HepG2 (cell line): ENCODE measurements around the gene HOXB6. TPM values are rescaled to one million over a fixed set of nuclear protein-coding genes. Genes with fewer than 3 reads are reported as not detected.

Experiments
- ATAC-seq: fragments of 200-7000 bp; cut with Tn5 transposase; 3 replicates; pipeline ENCODE4 v1.9.1; 2020; ENCODE audit warnings: mild to moderate bottlenecking, moderate library complexity
- BruUV-seq: library from RNA; stranded (reverse); fragments of 400-500 nt; replicated peaks from 2 replicates; lab custom pipeline; 2021; lab: Mats Ljungman, UMichigan
- CTCF ChIA-PET: fragments of 300-600 bp; formaldehyde crosslinking; extraction: SDS; loops from one replicate; lab custom pipeline; 2021; ENCODE audit warnings: low total read pairs, inconsistent platforms, low intra/inter-chr PET ratio; lab: Yijun Ruan, JAX
- POLR2A ChIA-PET: fragments of 350-600 bp; sonication (Branson Sonifier 250); formaldehyde crosslinking; loops from one replicate; lab custom pipeline; 2020; ENCODE audit warnings: antibody characterized with exemption, inconsistent platforms; lab: Yijun Ruan, JAX
- DNase-seq: peaks from one replicate; pipeline ENCODE4 v3.0.0-alpha.2; 2015; ENCODE audit warnings: low spot score
- FAIRE-seq: peaks from 3 replicates; lab custom pipeline; 2011; peaks lifted over from hg19 to GRCh38; lab: Jason Lieb, UNC
- H2AFZ ChIP-seq: one replicate; pipeline ENCODE4 v1.6.1; 2011; ENCODE audit warnings: low read length, inconsistent platforms
- H3K27ac ChIP-seq: fragments of 300-600 bp; 3 replicates; pipeline ENCODE4 v1.8.0; 2011; ENCODE audit warnings: mixed run types, mild to moderate bottlenecking, mixed read lengths, low read length, inconsistent platforms; ENCODE audit not compliant: insufficient read depth; ENCODE audit errors: extremely low read length
- H3K27me3 ChIP-seq, 2 experiments: fragments of 200-600 bp in 1 of 2; 2 replicates in 1 of 2; 3 replicates in 1 of 2; pipeline versions ENCODE4 v1.6.0 to v1.8.0; 2011; ENCODE audit warnings: low read length in 2 of 2, mild to moderate bottlenecking in 2 of 2, moderate library complexity in 2 of 2, inconsistent platforms in 1 of 2; ENCODE audit not compliant: insufficient read depth in 2 of 2, control insufficient read depth in 1 of 2
- H3K36me3 ChIP-seq, 2 experiments: fragments of 200-600 bp in 1 of 2; replicated peaks in 1 of 2; 2 replicates in 1 of 2; 3 replicates in 1 of 2; pipeline versions ENCODE4 v1.5.1 to v1.8.0; 2011; ENCODE audit warnings: low read length in 2 of 2, inconsistent platforms in 1 of 2; ENCODE audit not compliant: insufficient read depth in 2 of 2, control insufficient read depth in 1 of 2
- H3K4me1 ChIP-seq: 2 replicates; pipeline ENCODE4 v1.5.1; 2012; ENCODE audit warnings: low read length, inconsistent platforms; ENCODE audit not compliant: insufficient read depth
- H3K4me2 ChIP-seq: 2 replicates; pipeline ENCODE4 v1.6.0; 2011; ENCODE audit warnings: low read depth, low read length, inconsistent platforms
- H3K4me3 ChIP-seq, 3 experiments: fragments of 200-600 bp in 1 of 3; sonication (generic), shearing (Covaris generic) in 1 of 3; replicated peaks in 1 of 3; 2 replicates each; pipeline ENCODE4 v1.5.1; 2011 to 2016; ENCODE audit warnings: low read length in 3 of 3, inconsistent platforms in 2 of 3, low read depth in 2 of 3, mild to moderate bottlenecking in 2 of 3, control low read depth in 1 of 3, mixed read lengths in 1 of 3; ENCODE audit not compliant: insufficient read depth in 1 of 3
- H3K79me2 ChIP-seq: one replicate; pipeline ENCODE4 v1.6.1; 2011; ENCODE audit warnings: low read length, inconsistent platforms; ENCODE audit not compliant: insufficient read depth
- H3K9ac ChIP-seq: 2 replicates; pipeline ENCODE4 v1.6.0; 2011; ENCODE audit warnings: mild to moderate bottlenecking, low read depth, low read length, inconsistent platforms; ENCODE audit not compliant: insufficient read depth
- H3K9me3 ChIP-seq: 2 replicates; pipeline ENCODE4 v1.5.1; 2012; ENCODE audit warnings: mild to moderate bottlenecking, low read length
- H4K20me1 ChIP-seq: 2 replicates; pipeline ENCODE4 v1.6.0; 2011; ENCODE audit warnings: inconsistent platforms, mild to moderate bottlenecking, low read length, moderate library complexity; ENCODE audit not compliant: insufficient read depth
- MIER2 ChIP-seq: IDR thresholded peaks from 2 replicates; pipeline ENCODE4 v1.6.1; 2016; ENCODE audit warnings: missing biosample characterization, missing genetic modification reagents
- MTF2 ChIP-seq: sonication (generic); formaldehyde crosslinking; IDR thresholded peaks from 2 replicates; pipeline ENCODE4 v1.5.0; 2020; ENCODE audit warnings: missing genetic modification reagents, borderline replicate concordance
- ZFY ChIP-seq: sonication (generic); formaldehyde crosslinking; IDR thresholded peaks from 2 replicates; pipeline ENCODE4 v1.4.0; 2020; ENCODE audit warnings: missing genetic modification reagents
- ZSCAN22 ChIP-seq: sonication (generic); formaldehyde crosslinking; IDR thresholded peaks from 2 replicates; pipeline ENCODE4 v1.4.0; 2020; ENCODE audit warnings: mild to moderate bottlenecking, missing genetic modification reagents
- WGBS: methylation state at CpG from one replicate; pipeline ENCODE4 v1.1.6; 2017; ENCODE audit warnings: low lambda C conversion rate; 5-methylcytosine and 5-hydroxymethylcytosine counted together
- in situ Hi-C: cut with HindIII; loops from 2 replicates; pipeline ENCODE4 v1.10.0; 2017; ENCODE audit warnings: low pct_unique_long_range_greater_than_20kb; ENCODE audit not compliant: extremely low pct_ligation_motif_present
- intact Hi-C: fragments of 100-400 bp; cut with micrococcal nuclease; formaldehyde crosslinking; loops from one replicate; pipeline ENCODE4 v1.10.0; 2022; ENCODE audit not compliant: unreplicated experiment
- polyA plus RNA-seq, 8 experiments: library from polyadenylated mRNA; depleted of rRNA in 3 of 8; stranded (reverse) in 7 of 8; unstranded in 1 of 8; fragments of >200 nt; fragmentation: Illumina TruSeq in 4 of 8; extraction: Trizol in 4 of 8; gene quantifications; 2 replicates each; pipeline versions ENCODE4 v1.2.1 to v1.2.3, GENCODE V29; 2011 to 2016; ENCODE audit warnings: low read depth in 4 of 8, missing spikeins in 1 of 8, mixed read lengths in 1 of 8; ENCODE audit not compliant: insufficient read depth in 1 of 8
- total RNA-seq, 5 experiments: library from RNA; depleted of rRNA; stranded (reverse); fragments of >200 nt; fragmentation: Illumina TruSeq; extraction: Trizol; gene quantifications; 2 replicates each; pipeline ENCODE4 v1.2.3, GENCODE V29; 2016; ENCODE audit warnings: low read depth in 1 of 5
- TF ChIP-seq, protein P1 (sequence below): sonication (generic); formaldehyde crosslinking; IDR thresholded peaks from 2 replicates; pipeline ENCODE4 v1.8.0; 2022; ENCODE audit warnings: mild to moderate bottlenecking, missing genetic modification reagents, moderate library complexity

The HOXB6 gene
- total and polyA plus RNA-seq, 2 of the 13 experiments (the other 11 are each of a cell fraction or from before 2014, with no cell fraction given) = not detected

DNA sequence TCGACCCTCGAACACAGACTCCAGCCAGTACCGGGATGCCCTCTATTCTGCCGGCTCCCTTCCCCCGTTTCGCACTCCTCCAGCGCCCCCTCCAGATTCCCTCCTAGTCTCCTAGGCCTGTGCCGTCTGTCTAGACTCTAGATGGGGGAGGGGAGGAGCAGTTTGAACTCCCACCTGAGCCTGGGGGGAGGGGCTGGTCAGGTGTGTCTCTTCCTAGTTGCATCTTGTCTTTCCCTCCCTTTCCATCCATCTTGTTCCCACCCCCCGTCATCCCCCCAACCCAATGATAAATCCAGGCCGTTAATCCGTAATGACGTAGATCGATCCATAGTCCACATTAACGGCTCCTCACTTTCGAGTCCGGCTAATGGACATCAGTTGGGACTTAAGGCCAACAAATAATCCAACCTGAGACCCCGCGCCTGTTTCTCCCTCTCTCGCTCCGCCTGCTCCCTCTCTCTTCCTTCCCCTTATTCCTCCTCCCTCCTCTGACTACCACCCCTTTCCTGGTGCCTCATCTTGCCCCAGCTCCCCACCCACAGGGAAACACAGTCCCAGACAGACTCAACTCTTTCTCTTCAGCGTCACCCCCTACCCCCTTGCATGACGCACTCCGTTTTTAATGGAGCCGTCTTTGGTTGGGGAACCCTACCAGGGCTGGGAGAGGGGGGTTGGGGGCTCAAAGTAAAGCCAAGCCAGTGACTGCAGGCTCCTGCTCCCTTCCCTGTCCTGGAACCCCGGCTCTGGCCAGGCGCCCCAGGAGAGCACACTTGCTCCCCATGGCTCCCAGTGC, 7.9 kb downstream of the HOXB6 start (continued):
- no peak for TF ChIP-seq MIER2 (CRISPR knock-in tag)

DNA sequence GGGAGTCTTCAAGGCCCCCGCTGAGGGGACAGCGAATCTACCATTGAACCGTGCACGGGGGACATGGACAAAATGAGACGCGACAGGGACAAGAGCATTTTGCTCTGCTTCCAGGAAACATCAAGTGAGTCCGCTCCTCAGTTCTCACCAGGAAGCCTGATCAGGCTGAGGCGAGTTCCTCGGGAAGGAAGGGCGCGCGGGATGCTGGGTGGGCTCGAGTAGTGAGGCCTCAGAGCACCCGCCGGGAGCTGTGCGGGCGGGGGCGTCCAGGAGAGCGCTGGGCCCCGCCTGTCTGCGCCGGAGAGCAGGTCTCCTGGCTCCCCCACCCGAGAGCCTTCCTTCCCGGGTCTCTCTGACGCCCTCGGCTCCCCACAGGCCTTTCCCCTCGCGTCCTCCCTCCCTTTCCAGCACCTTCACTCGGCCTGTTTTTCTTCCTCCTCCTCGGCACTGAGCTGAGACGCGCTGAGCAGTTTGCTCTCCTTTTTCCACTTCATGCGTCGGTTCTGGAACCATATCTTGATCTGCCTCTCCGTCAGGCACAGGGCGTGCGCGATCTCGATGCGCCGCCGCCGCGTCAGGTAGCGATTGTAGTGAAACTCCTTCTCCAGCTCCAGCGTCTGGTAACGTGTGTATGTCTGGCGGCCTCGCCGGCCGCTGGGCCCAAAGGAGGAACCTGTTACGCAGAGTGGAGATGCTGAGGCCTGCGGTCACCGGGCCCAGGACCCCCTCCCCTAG, 8.6 kb downstream of the HOXB6 start:
- no peaks in the 10 kb centered on the region for H3K79me2 ChIP-seq
- in situ Hi-C loops = loop anchor here (5.0 kb wide), 1 partner anchor 444 kb away; no protein-coding TSS in a partner anchor
- no peak overlapping the region for H2AFZ ChIP-seq

More for the DNA sequence above, 8.6 kb downstream of the HOXB6 start:
- ATAC-seq (no peak), FAIRE-seq (no peak), DNase-seq (no peak)
- intact Hi-C loops = no loop called here
- Histone ChIP-seq H3K4me2 (no peak overlapping the region), H3K4me3 (no peak overlapping the region), H3K4me1 (0 out of 2 replicates have a peak, but pooled peaks cover 6% of the 10 kb centered on the region), H3K9ac (no peak overlapping the region), H3K9me3 (no peaks in the 10 kb centered on the region), H3K27ac (no peak overlapping the region), H3K36me3 (no peaks in the 10 kb centered on the region), H3K27me3 (peaks cover 52 to 91% of the 10 kb centered on the region in 2 experiments), H4K20me1 (no peaks in the 10 kb centered on the region)
- CTCF ChIA-PET = no interaction called here
- 16% methylated on average over 45 of the region's 54 CpGs for WGBS
- POLR2A ChIA-PET = no interaction called here
- BruUV-seq = no TSS peak
- TF ChIP-seq, protein P1, sequence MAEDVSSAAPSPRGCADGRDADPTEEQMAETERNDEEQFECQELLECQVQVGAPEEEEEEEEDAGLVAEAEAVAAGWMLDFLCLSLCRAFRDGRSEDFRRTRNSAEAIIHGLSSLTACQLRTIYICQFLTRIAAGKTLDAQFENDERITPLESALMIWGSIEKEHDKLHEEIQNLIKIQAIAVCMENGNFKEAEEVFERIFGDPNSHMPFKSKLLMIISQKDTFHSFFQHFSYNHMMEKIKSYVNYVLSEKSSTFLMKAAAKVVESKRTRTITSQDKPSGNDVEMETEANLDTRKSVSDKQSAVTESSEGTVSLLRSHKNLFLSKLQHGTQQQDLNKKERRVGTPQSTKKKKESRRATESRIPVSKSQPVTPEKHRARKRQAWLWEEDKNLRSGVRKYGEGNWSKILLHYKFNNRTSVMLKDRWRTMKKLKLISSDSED (CRISPR knock-in tag) = no peak
- TF ChIP-seq MTF2 (CRISPR knock-in tag) (peak; percentile 88), ZSCAN22 (CRISPR knock-in tag) (no peak), ZFY (no peak)
